GM18499 (cell line): ENCODE measurements around the gene SETDB1.
"Not testable (repeated sequence)": the region's sequence is repeated elsewhere in the genome, so short reads cannot be mapped to it uniquely, and the experiment has no call there.

Experiments
- ATAC-seq: cut with Tn5 transposase; IDR thresholded peaks from one replicate; pipeline ENCODE4 v1.9.1; 2021; ENCODE audit warnings: moderate number of reproducible peaks; ENCODE audit not compliant: insufficient read depth, unreplicated experiment

SETDB1 gene

DNA sequence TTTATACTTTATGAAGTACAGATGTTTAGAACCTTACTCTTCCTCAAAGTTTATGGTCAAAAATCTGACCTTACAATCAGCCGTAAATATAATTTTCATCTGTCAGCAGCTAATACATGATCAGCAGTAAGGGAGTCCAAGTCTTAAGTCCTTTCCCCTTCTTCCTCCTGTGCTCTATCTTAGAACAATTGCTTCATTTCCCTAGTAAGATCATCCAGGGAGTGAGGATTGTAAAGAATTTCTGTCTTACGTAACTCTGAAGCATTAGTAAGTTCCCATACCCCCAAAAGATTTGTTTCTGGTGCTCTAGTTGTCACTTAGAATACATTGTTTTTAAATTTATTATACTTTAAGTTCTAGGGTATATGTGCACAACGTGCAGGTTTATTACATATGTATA is 2.1 kb downstream of the SETDB1 start:
- ATAC-seq: no peak

- ATAC-seq: not testable (repeated sequence)
Observed at GRCh38 chr1:150928775-150929174, 2.6 kb downstream of the SETDB1 start.

- no peak for ATAC-seq
Observed at GRCh38 chr1:150931773-150932172, 5.6 kb downstream of the SETDB1 start.

GRCh38 chr1:150944856-150945255 is 18.7 kb downstream of the SETDB1 start:
- ATAC-seq: no peak

- ATAC-seq: no peak
Observed at GRCh38 chr1:150954708-150955107, 28.5 kb downstream of the SETDB1 start.

DNA sequence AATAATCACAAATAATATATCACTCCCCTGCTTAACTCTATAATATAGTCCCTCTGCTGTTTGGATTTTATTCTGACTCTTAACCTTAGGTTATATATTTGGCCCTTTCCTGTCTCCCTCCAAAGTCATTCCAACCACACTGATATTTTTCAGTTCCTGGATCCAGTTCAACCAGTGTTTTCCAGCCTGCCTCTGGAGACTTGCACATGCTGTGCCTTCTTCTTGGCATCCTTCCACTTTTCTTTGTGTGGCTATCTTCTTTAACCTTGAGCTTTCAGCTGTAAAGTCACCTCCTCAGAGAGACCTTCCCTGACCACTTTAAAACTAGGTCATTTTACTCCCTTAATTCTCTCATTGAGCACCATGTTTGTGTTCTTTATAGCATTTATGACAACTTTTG is 29.1 kb downstream of the SETDB1 start:
- ATAC-seq: no peak

- no peak for ATAC-seq
Observed at GRCh38 chr1:150957666-150958065, 31.5 kb downstream of the SETDB1 start.

GRCh38 chr1:150960646-150961045 is 34.5 kb downstream of the SETDB1 start:
- ATAC-seq: no peak

DNA sequence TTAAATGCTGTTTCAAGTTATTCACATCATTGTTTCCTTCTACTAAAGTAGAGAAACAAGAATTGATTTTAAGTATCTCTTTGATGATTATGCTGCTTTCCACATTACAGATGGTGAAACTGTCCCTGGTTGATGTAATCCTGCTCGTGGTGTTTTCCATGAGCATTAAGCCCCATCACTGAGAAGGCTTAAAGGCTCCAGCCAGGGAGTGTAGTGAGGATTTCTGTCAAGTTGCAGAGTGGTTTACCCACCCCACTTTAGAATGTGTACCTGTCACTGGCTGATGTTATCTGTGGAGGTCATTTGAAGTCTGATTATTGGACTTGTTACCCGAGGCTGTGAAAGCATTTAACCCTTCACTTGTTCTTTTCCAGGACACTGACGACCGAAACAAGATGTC is 35.6 kb downstream of the SETDB1 start:
- ATAC-seq: no peak

DNA sequence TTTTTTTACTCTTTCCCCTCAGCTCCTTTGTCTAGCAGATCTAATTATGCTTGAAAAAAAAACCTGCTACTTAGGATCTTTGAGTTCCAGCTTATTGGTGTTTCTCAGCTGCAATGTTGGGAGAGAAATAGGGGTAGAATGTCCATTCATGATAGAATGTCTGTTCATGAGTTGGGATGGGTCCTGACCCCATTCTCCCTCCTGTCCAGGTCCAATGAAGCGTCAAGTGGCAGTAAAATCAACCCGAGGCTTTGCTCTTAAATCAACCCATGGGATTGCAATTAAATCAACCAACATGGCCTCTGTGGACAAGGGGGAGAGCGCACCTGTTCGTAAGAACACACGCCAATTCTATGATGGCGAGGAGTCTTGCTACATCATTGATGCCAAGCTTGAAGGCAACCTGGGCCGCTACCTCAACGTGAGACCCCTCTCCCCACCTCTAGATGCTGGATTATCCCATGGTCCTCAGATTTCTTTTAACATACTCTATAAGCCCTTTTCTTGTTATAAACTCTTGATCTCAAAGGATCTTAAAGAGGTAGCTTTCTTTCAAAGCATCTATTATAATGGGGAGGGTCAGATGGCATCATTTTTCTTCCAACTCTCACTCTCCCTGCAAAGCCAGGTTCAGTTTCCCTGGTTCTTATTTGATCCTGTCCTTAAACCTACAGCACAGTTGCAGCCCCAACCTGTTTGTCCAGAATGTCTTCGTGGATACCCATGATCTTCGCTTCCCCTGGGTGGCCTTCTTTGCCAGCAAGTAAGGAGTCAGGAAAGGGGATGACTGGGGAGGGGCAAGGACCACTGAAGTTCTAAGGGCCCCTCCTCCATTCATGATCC is 37.4 kb downstream of the SETDB1 start:
- no peak for ATAC-seq

DNA sequence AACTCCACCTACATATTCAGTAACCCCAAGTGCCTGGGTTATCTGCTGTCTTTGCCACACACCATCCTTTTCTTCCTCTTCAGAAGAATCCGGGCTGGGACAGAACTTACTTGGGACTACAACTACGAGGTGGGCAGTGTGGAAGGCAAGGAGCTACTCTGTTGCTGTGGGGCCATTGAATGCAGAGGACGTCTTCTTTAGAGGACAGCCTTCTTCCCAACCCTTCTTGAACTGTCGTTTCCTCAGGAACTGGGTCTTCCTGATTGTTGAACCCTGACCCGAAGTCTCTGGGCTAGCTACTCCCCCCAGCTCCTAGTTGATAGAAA is 38.0 kb downstream of the SETDB1 start:
- ATAC-seq: no peak

- no peak for ATAC-seq
Observed at GRCh38 chr1:150965605-150966004, 39.4 kb downstream of the SETDB1 start.

DNA sequence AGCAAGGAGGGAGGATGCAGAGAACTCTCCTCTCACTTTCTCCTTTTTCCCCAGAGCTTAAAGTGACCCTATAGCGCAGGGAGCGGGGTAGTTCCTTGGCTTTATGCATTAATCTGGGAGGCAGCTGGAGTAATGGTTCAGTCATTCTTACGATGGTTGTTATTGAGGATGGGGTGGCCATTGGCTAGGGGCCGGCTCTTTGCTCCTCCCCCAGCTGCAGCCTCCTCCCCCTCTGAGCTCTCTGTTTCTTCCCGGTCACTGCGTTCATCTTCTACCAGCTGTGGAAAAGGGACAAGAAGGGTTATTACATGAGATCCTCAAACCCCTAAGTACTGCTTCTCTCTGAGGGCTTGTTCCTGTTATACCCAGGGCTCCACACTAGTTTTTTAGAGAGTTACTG is 39.8 kb downstream of the SETDB1 start:
- ATAC-seq: no peak

GRCh38 chr1:150967936-150968335 is 41.8 kb downstream of the SETDB1 start:
- no peak for ATAC-seq

DNA sequence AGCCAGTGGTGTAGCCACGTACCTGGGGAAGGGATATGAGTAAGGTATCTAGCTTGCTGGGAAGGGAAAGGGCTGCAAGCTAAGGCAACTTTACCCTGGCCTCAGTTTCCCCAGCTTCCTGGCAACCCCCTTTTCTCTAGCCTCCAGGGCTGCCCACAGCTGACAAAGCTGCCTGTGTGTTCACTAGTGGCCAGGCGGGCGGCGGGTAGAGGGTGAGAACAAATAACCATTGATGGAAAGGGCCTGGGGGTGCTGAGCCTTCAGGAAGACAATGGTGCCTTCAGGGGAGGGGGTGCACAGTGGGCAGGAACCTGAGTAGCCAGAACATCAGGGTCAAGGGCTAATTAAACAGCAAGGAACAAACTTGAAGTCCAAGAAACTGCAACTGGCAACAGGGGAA is 42.3 kb downstream of the SETDB1 start:
- no peak for ATAC-seq

GRCh38 chr1:150969626-150970025 is 43.5 kb downstream of the SETDB1 start:
- no peak for ATAC-seq

DNA sequence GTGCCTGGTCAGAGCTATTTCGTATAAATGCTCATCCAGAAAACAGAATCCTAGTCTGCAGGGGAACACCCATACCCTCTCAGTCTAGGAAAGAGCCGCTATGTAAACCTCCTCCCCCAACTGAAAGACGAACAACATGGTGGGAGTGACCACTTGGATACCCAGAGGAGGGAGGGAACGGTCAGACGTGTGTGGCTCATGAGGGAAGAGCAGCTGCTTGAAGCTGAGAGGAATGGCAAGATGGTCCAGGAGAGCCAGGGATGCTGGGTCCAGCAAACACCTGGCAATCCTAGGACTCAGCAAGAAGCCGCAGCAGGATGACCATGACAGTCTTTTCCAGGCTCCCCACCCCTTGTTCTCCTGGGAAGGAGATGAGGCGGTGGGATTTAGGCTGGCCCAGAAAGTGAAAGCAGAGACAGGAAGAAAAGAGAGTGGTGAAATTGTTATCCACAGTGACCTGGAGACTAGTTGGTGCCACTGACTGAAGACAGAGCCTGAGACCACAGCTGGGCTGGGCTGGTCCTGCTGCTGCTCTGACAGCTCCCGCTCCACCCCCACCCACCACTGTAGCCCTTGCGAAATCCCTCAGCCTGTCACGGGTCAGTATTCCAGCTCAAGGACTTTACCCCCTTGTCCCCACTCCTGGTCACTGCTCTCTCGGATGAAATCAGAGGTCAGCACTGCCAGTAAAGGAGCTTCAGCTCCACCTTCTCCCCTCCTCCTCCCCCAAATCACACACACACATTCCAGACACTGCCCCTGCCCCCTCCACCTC is 44.8 kb downstream of the SETDB1 start:
- no peak for ATAC-seq

DNA sequence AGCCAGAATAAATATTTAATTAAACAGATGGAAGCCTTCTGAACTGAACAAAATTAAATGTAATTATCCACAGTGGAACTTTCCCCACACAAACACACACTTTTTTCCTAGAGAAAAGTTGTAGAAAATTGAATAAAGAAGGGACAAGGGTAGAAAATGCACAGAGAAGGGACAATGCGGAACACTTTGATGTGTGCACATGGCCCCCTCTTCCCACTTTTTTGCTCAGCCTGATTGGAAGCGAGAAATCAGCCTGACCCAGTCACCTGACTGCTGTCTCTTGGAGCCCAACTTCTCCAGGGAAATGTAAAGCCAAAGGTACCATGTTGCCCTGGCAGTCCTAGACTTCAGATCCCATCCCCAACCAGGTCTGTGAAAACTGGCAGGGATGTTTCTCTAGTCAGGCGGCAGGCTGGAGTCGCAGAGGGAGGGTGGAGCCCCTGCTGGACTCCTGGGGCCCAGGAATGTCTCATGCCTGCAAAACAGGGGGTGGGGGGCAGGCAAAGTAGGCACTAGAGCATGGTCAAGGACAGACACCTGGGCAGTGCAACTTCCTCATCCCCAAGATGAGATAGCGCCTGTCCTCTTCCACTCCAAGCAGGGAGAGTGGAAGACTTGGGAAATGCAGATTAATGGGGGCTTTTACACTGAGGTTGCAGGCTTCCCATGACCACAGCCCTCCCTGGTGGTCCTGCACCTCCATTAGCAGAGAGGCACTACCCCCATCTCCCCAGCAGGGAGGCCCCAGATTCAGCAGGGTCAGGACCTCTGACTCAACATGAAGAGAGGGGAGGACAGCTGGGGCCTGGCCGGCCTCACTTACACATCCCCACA is 45.6 kb downstream of the SETDB1 start:
- ATAC-seq: no peak

DNA sequence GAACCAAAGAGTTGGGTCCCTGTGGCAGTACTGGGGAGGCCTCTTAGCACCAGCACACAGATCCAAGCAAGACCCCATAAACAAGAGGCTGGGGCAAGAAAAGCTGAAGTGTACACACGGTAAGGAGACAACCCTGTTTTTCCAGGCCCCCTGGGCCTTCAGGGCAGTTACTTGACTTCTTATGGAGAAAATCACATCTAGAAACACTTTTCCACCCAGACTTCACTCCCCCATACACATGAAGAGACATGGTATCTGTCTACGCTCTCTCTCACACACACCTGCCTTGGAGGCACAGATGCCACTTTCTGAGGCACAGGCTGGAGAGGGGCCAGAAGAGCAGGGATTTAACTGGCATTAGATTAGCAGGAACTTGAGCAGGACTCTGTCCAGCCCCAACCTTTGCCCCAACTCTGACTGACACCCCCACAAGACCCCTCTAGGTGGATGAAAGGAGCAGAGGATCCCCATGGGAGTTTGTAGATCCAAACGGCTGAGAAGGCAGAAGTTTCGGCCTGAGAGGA is 46.3 kb downstream of the SETDB1 start:
- ATAC-seq: no peak

DNA sequence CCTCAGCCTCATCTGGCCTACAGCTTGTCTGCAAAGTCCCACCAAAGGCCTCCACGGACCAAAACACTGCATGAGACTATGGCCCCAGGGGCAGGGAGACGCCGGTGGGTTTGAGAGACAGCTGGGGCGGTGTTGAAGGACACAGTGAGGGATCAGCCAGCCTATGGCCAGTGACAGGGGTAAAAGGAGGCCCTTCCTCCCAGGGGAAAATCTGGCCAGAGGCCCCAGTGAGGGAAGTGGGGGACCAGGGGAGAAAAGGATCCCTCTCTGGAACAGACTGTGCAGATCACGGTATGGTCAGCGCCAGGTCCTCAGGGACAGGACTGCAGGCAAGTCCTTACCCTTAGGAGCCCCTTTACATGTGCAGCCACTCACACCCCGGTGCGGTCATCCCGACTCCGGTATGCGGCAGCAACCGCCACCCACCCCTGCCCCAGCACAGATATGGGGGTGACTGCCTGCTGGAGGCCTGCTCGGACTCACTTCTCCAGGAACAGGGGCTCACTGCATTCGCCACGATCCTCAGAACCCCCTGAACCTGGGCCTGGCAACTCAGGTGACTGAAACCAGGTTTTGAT is 47.2 kb downstream of the SETDB1 start:
- no peak for ATAC-seq
